Tibial nerve (tissue), 4 donors: ENCODE data around the gene FLVCR2.

Experiments used
- CTCF ChIP-seq, 5 experiments: fragments of 200-600 bp in 3 of 5; fragments of 450-650 bp in 2 of 5; sonication (generic) in 3 of 5; IDR thresholded peaks; one replicate each; pipeline ENCODE4 v1.5.1; 2016 to 2019; ENCODE audit warnings: antibody characterized with exemption in 5 of 5, mild to moderate bottlenecking in 3 of 5, moderate library complexity in 2 of 5
- EP300 ChIP-seq, 2 donors: sonication (generic); formaldehyde crosslinking; IDR thresholded peaks; one replicate each; pipeline ENCODE4 v1.6.1; 2017; ENCODE audit warnings: antibody characterized with exemption in 2 of 2, mild to moderate bottlenecking in 1 of 2

DNA sequence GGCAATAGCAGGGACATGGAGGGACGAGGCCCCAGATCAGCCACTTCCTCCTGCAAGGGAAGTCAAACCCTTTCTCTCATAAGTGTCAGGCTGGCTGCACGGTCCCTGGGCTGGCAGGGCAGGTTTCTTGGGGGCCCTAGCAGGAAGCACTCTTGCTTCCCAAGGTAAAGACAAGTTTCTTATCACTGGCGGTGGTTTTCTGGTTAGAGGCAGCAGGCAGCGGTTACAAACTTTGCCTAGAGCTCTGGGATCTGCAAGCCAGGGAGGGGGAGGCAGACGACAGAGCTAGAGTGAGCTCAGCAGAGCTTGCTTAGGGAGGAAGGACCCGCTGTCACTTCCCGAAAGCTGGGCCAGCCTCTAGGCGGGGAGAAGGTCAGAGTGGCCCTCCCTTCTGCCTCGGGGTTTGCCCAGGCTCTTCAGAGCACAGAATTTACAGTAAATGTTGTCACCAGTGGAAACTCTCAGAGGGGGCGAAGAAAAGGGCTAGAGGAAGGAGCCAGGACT, 35.8 kb upstream of the FLVCR2 start:
- TF ChIP-seq CTCF (IDR thresholded peaks at IDR 0.05) (no peak), EP300 (IDR thresholded peaks at IDR 0.05) (peak in 1 of 2 donors; percentile 29)
